ENCODE data around the gene AMIGO1. TPM values are rescaled to one million over a fixed set of nuclear protein-coding genes. Genes with fewer than 3 reads are reported as not detected.
A peak's percentile ranks its signal among the peaks of the same experiment; 100 is the strongest.

AMIGO1 gene
- total RNA-seq, 2 donors from 2014 or later, result 11.0 to 15.1 TPM

- Histone ChIP-seq H3K36me3 (peaks cover 16% of the 10 kb centered on the region), H3K4me3 (no peak overlapping the region), H3K9me3 (no peaks in the 10 kb centered on the region), H3K27ac (peak overlapping the region in 1 of 2 donors; percentile 69), H3K27me3 (no peaks in the 10 kb centered on the region), H3K4me1 (peaks cover 0 to 24% of the 10 kb centered on the region in 2 donors)
- DNase-seq (ENCODE audit: low spot score), result no peak
- TF ChIP-seq CTCF (IDR thresholded peaks at IDR 0.05), result no peak
Measured at GRCh38 chr1:109493227-109493626, 16.3 kb downstream of the AMIGO1 start.

GRCh38 chr1:109492779-109493178 is 16.7 kb downstream of the AMIGO1 start:
- peaks cover 0 to 19% of the 10 kb centered on the region in 2 donors for H3K4me1 ChIP-seq
- H3K27ac ChIP-seq, result no peak overlapping the region
- no peaks in the 10 kb centered on the region for H3K9me3 ChIP-seq
- TF ChIP-seq CTCF (IDR thresholded peaks at IDR 0.05), result no peak
- peaks cover 13% of the 10 kb centered on the region for H3K36me3 ChIP-seq
- no peak for DNase-seq (ENCODE audit: low spot score)
- no peak overlapping the region for H3K4me3 ChIP-seq
- no peaks in the 10 kb centered on the region for H3K27me3 ChIP-seq

GRCh38 chr1:109491372-109491771 is 18.2 kb downstream of the AMIGO1 start:
- DNase-seq (ENCODE audit: low spot score), result no peak
- H3K4me1 ChIP-seq, result peaks cover 0 to 19% of the 10 kb centered on the region in 2 donors
- no peak overlapping the region for H3K27ac ChIP-seq
- H3K9me3 ChIP-seq, result no peaks in the 10 kb centered on the region
- H3K36me3 ChIP-seq, result peaks cover 12% of the 10 kb centered on the region
- H3K4me3 ChIP-seq, result no peak overlapping the region
- no peaks in the 10 kb centered on the region for H3K27me3 ChIP-seq
- TF ChIP-seq CTCF (IDR thresholded peaks at IDR 0.05), result no peak

GRCh38 chr1:109490934-109491302 is 18.6 kb downstream of the AMIGO1 start:
- peaks cover 7% of the 10 kb centered on the region for H3K36me3 ChIP-seq
- H3K9me3 ChIP-seq, result no peaks in the 10 kb centered on the region
- no peak overlapping the region for H3K4me3 ChIP-seq
- H3K4me1 ChIP-seq, result peaks cover 0 to 19% of the 10 kb centered on the region in 2 donors
- no peak overlapping the region for H3K27ac ChIP-seq
- H3K27me3 ChIP-seq, result no peaks in the 10 kb centered on the region
- peak in 1 of 2 donors; percentile 3 for TF ChIP-seq CTCF (IDR thresholded peaks at IDR 0.05)
- DNase-seq (ENCODE audit: low spot score), result no peak

GRCh38 chr1:109490029-109490933 is 19.2 kb downstream of the AMIGO1 start:
- peak; percentile 80 to 86 for TF ChIP-seq CTCF (IDR thresholded peaks at IDR 0.05)
- peaks cover 5% of the 10 kb centered on the region for H3K36me3 ChIP-seq
- H3K9me3 ChIP-seq, result no peaks in the 10 kb centered on the region
- peak; percentile 81 for DNase-seq (ENCODE audit: low spot score)
- no peak overlapping the region for H3K27ac ChIP-seq
- H3K4me3 ChIP-seq, result no peak overlapping the region
- H3K27me3 ChIP-seq, result no peaks in the 10 kb centered on the region
- H3K4me1 ChIP-seq, result peaks cover 0 to 19% of the 10 kb centered on the region in 2 donors
